SK-N-SH (cell line): ENCODE measurements around the gene AP3S2. TPM values are rescaled to one million over a fixed set of nuclear protein-coding genes. Genes with fewer than 3 reads are reported as not detected.

Source experiments
- CTCF ChIA-PET: fragments of 300-600, 350-600 bp; formaldehyde crosslinking; extraction: SDS; loops from one replicate; lab custom pipeline; 2021; lab: Yijun Ruan, JAX
- POLR2A ChIA-PET: fragments of 350-600 bp; sonication (Branson Sonifier 250); formaldehyde crosslinking; extraction: SDS; loops from one replicate; lab custom pipeline; 2020; ENCODE audit warnings: antibody characterized with exemption, inconsistent platforms; lab: Yijun Ruan, JAX
- DNase-seq: peaks from one replicate; pipeline ENCODE4 v3.0.0; 2012
- H2AFZ ChIP-seq: fragments of 200-600 bp; sonication (generic); 2 replicates; pipeline ENCODE4 v1.8.1; 2016; ENCODE audit warnings: antibody characterized with exemption, mild to moderate bottlenecking, low read depth
- H3F3A ChIP-seq: fragments of 200-600 bp; sonication (generic); replicated peaks from 2 replicates; pipeline ENCODE3; 2016; ENCODE audit warnings: antibody characterized with exemption, mild to moderate bottlenecking; ENCODE audit not compliant: insufficient read depth
- H3K27ac ChIP-seq, 2 experiments: fragments of 200-500 bp in 1 of 2; fragments of 200-600 bp in 1 of 2; sonication (Bioruptor generic) in 1 of 2; sonication (generic), shearing (Covaris generic) in 1 of 2; 2 replicates each; pipeline versions ENCODE4 v1.5.1 to v1.6.1; 2014 to 2016; ENCODE audit warnings: low read depth in 2 of 2, inconsistent platforms in 1 of 2, low read length in 1 of 2, mild to moderate bottlenecking in 1 of 2, mixed read lengths in 1 of 2
- H3K27me3 ChIP-seq: fragments of 200-600 bp; sonication (generic), shearing (Covaris generic); 2 replicates; pipeline ENCODE4 v1.6.1; 2016; ENCODE audit warnings: mixed run types; ENCODE audit not compliant: insufficient read depth
- H3K36me3 ChIP-seq, 2 experiments: fragments of 200-500 bp in 1 of 2; fragments of 200-600 bp in 1 of 2; sonication (Bioruptor generic) in 1 of 2; sonication (generic) in 1 of 2; replicated peaks in 1 of 2; 2 replicates each; pipeline versions ENCODE3 to v1.5.1; 2014 to 2016; ENCODE audit warnings: low read length in 1 of 2, mild to moderate bottlenecking in 1 of 2; ENCODE audit not compliant: insufficient read depth in 2 of 2, control insufficient read depth in 1 of 2
- H3K4me1 ChIP-seq, 2 experiments: fragments of 200-500 bp in 1 of 2; fragments of 200-600 bp in 1 of 2; sonication (Bioruptor generic) in 1 of 2; sonication (generic), shearing (Covaris generic) in 1 of 2; 2 replicates each; pipeline versions ENCODE4 v1.5.1 to v1.6.1; 2014 to 2016; ENCODE audit warnings: low read depth in 1 of 2, low read length in 1 of 2, mixed run types in 1 of 2; ENCODE audit not compliant: insufficient read depth in 2 of 2, control insufficient read depth in 1 of 2
- H3K4me2 ChIP-seq: fragments of 200-600 bp; sonication (generic), shearing (Covaris generic); 2 replicates; pipeline ENCODE4 v1.6.1; 2017; ENCODE audit warnings: mixed run types
- H3K4me3 ChIP-seq, 2 experiments: fragments of 200-500 bp in 1 of 2; fragments of 200-600 bp in 1 of 2; sonication (Bioruptor generic) in 1 of 2; sonication (generic), shearing (Covaris generic) in 1 of 2; 2 replicates each; pipeline versions ENCODE4 v1.5.1 to v1.8.1; 2014 to 2016; ENCODE audit warnings: low read depth in 2 of 2, inconsistent platforms in 1 of 2, low read length in 1 of 2, mild to moderate bottlenecking in 1 of 2, mixed read lengths in 1 of 2, moderate library complexity in 1 of 2
- H3K79me2 ChIP-seq: fragments of 200-600 bp; sonication (generic); 2 replicates; pipeline ENCODE4 v1.8.1; 2017; ENCODE audit warnings: mild to moderate bottlenecking; ENCODE audit not compliant: insufficient read depth
- H3K9ac ChIP-seq: fragments of 200-600 bp; sonication (generic); 2 replicates; pipeline ENCODE4 v1.6.1; 2017; ENCODE audit warnings: mixed run types
- H3K9me2 ChIP-seq: fragments of 200-600 bp; sonication (generic); 2 replicates; pipeline ENCODE4 v1.6.1; 2017; ENCODE audit warnings: mixed run types
- H3K9me3 ChIP-seq: fragments of 200-600 bp; sonication (generic); 2 replicates; pipeline ENCODE4 v1.6.1; 2017; ENCODE audit warnings: mixed run types, mild to moderate bottlenecking, moderate library complexity
- H4K20me1 ChIP-seq: fragments of 200-600 bp; sonication (generic); 2 replicates; pipeline ENCODE4 v1.6.1; 2017; ENCODE audit warnings: mild to moderate bottlenecking, mixed run types; ENCODE audit not compliant: insufficient read depth
- CTCF ChIP-seq: fragments of 200-600 bp; sonication (generic); IDR thresholded peaks from 2 replicates; pipeline ENCODE4 v1.6.1; 2017; ENCODE audit warnings: antibody characterized with exemption, mild to moderate bottlenecking, moderate library complexity
- EZH2phosphoT487 ChIP-seq: fragments of 200-600 bp; sonication (generic); IDR thresholded peaks from 2 replicates; pipeline ENCODE4 v1.6.1; 2017; ENCODE audit warnings: low read depth, mixed run types, mild to moderate bottlenecking, antibody characterized with exemption, moderate library complexity, borderline replicate concordance
- FOXJ3 ChIP-seq: sonication (generic); formaldehyde crosslinking; IDR thresholded peaks from 2 replicates; pipeline ENCODE4 v1.5.1; 2020; ENCODE audit warnings: mild to moderate bottlenecking, missing genetic modification reagents
- FOXM1 ChIP-seq: IDR thresholded peaks from 2 replicates; pipeline ENCODE4 v1.4.0; 2012; ENCODE audit warnings: low read depth, mild to moderate bottlenecking
- GABPA ChIP-seq: IDR thresholded peaks from 2 replicates; pipeline ENCODE4 v1.4.0; 2012; ENCODE audit warnings: low read depth, mild to moderate bottlenecking
- MAX ChIP-seq: IDR thresholded peaks from 2 replicates; pipeline ENCODE4 v1.4.0; 2012; ENCODE audit warnings: low read depth
- MEF2A ChIP-seq: IDR thresholded peaks from 2 replicates; pipeline ENCODE4 v1.4.0; 2012; ENCODE audit warnings: low read depth, borderline replicate concordance
- POLR2AphosphoS5 ChIP-seq: IDR thresholded peaks from 2 replicates; pipeline ENCODE4 v1.6.1; 2012; ENCODE audit warnings: low read depth, low read length
- RAD21 ChIP-seq: IDR thresholded peaks from 2 replicates; pipeline ENCODE4 v1.6.1; 2012; ENCODE audit warnings: mild to moderate bottlenecking, low read length
- REST ChIP-seq: IDR thresholded peaks from 2 replicates; pipeline ENCODE4 v1.6.1; 2012; ENCODE audit warnings: mild to moderate bottlenecking, low read depth, low read length, moderate library complexity
- RFX5 ChIP-seq: IDR thresholded peaks from 2 replicates; pipeline ENCODE4 v1.6.1; 2012; ENCODE audit warnings: mild to moderate bottlenecking, improper control_type of control experiment, low read length
- RXRA ChIP-seq: IDR thresholded peaks from 2 replicates; pipeline ENCODE4 v1.4.0; 2012; ENCODE audit warnings: low read depth, mild to moderate bottlenecking, borderline replicate concordance
- SMC3 ChIP-seq: IDR thresholded peaks from 2 replicates; pipeline ENCODE4 v1.6.1; 2012; ENCODE audit warnings: low read depth, low read length, improper control_type of control experiment
- TAF1 ChIP-seq: IDR thresholded peaks from 2 replicates; pipeline ENCODE4 v1.6.1; 2012; ENCODE audit warnings: low read depth, mild to moderate bottlenecking, low read length, moderate library complexity, borderline replicate concordance
- TCF12 ChIP-seq: IDR thresholded peaks from 2 replicates; pipeline ENCODE4 v1.4.0; 2012
- USF2 ChIP-seq: fragments of 150-350 bp; IDR thresholded peaks from 2 replicates; pipeline ENCODE4 v1.6.1; 2017; ENCODE audit warnings: antibody characterized with exemption, low read length, low read depth, borderline replicate concordance
- WGBS: methylation state at CpG from one replicate; pipeline ENCODE4 v1.1.6; 2017; ENCODE audit warnings: low lambda C conversion rate; 5-methylcytosine and 5-hydroxymethylcytosine counted together
- polyA plus RNA-seq, 3 experiments: library from polyadenylated mRNA; depleted of rRNA; stranded (reverse); fragments of >200 nt; gene quantifications; 2 replicates each; pipeline ENCODE4 v1.2.3, GENCODE V29; 2012

AP3S2 gene
- polyA plus RNA-seq, 1 of the 3 experiments (the other 2 are of a cell fraction): 11.9 TPM

- DNase-seq: no peak
- ChIA-PET POLR2A (no interaction called here), CTCF (interaction anchor here (1.0 to 8.2 kb wide), 9 partner anchors 11 to 144 kb away, joined by 3 to 153 read pairs (median 11); partner anchors contain the start of gene MESP1)
- Histone ChIP-seq H3K79me2 (no peaks in the 10 kb centered on the region), H3K9me2 (no peaks in the 10 kb centered on the region), H3F3A (peaks cover 6% of the 10 kb centered on the region), H4K20me1 (no peaks in the 10 kb centered on the region), H3K4me2 (no peak overlapping the region), H3K9ac (no peak overlapping the region), H3K36me3 (peaks cover 25 to 46% of the 10 kb centered on the region in 2 experiments), H3K4me1 (no peaks in the 10 kb centered on the region), H3K9me3 (no peaks in the 10 kb centered on the region), H2AFZ (no peak overlapping the region), H3K27ac (no peak overlapping the region), H3K27me3 (no peaks in the 10 kb centered on the region)
- whole genome bisulfite sequencing: 91% methylated on average over 4 of the region's 4 CpGs
- TF ChIP-seq RAD21 (no peak), MEF2A (no peak), REST (no peak), RXRA (no peak), FOXM1 (no peak), SMC3 (no peak), POLR2AphosphoS5 (no peak), RFX5 (no peak), FOXJ3 (CRISPR knock-in tag) (no peak), TCF12 (no peak), EZH2phosphoT487 (no peak), GABPA (no peak), CTCF (no peak), TAF1 (no peak), USF2 (no peak), MAX (no peak)
- TF ChIP-seq, all 33 proteins: peak for 0
- H3K4me3 ChIP-seq: no peak overlapping the region
These were observed 17.3 kb downstream of the AP3S2 start for GRCh38 chr15:89876396-89877082.
